Measurements from ENCODE around the gene FRMD4A.

- TF ChIP-seq EP300 (IDR thresholded peaks at IDR 0.05; ENCODE audit: borderline replicate concordance in 1 of 2, low read depth in 1 of 2, low read length in 1 of 2) = no peak
- TF ChIP-seq JUND (IDR thresholded peaks at IDR 0.05) = no peak
- no peak for TF ChIP-seq CHD2 (IDR thresholded peaks at IDR 0.05; ENCODE audit: low read length, partially characterized antibody)
- TF ChIP-seq REST (IDR thresholded peaks at IDR 0.05; ENCODE audit: low read depth, low read length) = no peak
- no peak for TF ChIP-seq CTCF (IDR thresholded peaks at IDR 0.05)
- TF ChIP-seq PBX3 (IDR thresholded peaks at IDR 0.05) = no peak
- no peak for TF ChIP-seq POLR2AphosphoS5 (IDR thresholded peaks at IDR 0.05; ENCODE audit: low read depth, low read length)
- TF ChIP-seq GATA2 (CRISPR knock-in tag; IDR thresholded peaks at IDR 0.05) = no peak
- no peak for TF ChIP-seq MEF2A (IDR thresholded peaks at IDR 0.05; ENCODE audit: borderline replicate concordance, low read depth)
- TF ChIP-seq YY1 (IDR thresholded peaks at IDR 0.05; ENCODE audit: low read depth) = no peak
These were observed 627.5 kb downstream of the FRMD4A start for GRCh38 chr10:13703101-13703818.
